ENCODE results near the gene GRID2.

Gene GRID2

DNA sequence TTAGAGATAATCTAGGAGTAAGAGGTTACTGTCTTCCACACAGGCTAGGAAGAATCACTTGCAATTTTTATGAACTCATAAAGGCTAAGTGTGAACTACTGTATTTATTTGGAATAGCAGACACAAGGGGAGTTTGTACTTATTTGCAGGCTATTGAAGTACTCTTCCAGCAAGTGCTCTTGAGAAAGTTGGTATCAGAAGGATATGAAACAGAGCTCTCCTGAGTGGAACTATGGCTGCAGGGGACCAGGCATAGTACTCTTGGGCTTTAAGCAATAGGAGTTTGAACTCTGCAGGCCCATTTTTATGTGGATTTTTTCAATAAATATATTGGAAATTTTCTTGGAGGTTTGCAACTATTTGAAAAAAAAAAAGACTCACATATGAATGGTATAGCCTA is 768.5 kb downstream of the GRID2 start:
- DNase-seq (ENCODE audit: low read depth in 3 of 3) = no peak

DNA sequence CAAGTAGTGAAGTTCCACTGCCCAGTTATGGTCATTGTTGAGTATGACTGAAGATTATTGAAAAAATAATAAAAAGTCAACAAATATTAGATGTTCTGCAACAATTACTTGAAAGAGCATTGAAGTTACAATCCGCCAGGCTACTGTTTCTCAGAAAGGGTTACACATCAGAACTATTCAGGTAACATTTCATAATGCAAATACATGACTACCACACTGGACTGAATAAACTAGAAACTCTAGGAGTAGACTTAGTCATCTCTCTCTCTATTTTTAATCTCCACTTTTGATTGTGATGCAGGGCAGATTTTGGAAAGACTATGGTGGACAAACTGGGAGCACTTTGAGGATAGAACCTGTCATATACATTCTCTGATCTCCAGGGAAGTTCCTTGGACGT is 776.5 kb downstream of the GRID2 start:
- DNase-seq (ENCODE audit: low read depth in 3 of 3) = no peak

DNA sequence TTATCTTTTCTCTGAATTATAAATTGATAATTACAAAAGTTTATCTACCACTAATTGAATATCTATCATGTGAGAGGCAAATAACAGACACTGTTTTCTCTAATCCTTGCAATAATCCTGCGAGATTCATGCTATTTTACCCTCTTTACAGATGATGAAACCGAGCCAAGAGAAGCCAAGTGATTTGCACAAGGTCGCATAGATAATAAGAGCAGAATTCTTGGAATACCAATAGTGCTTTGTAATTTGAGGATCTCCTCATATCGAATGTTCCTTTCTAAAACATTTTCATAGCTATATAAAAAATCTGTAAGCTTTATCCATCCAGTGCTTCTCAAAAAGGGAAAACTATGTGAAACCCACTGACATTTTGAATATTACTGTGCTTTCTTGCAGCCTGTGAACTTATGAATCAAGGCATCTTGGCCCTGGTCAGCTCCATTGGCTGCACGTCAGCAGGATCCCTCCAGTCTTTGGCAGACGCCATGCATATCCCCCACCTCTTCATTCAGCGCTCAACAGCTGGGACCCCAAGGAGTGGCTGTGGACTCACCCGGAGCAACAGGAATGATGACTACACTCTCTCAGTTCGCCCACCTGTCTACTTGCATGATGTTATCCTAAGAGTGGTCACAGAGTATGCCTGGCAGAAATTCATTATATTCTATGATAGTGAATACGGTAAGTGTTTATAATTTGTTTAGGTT is 781.0 kb downstream of the GRID2 start:
- no peak for DNase-seq (ENCODE audit: low read depth in 3 of 3)

DNA sequence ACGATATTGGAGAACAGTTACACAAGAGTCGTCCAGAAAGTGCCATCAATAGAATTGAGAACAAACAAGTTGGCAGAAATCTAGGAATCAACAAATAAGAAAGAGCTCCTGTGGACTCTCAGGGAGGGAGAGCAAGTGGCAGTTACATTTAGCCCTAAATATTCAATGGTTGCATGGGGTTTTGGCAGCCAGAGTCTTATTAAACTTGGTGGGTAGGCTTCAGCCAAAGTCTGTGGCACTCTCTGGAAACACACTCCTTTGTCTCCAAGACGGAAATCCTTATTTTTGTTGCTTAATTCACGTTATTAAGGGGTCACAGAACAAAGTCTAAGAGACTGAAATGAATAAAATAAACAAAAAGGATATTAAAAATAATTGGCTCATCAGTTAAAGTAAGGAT is 782.6 kb downstream of the GRID2 start:
- DNase-seq (ENCODE audit: low read depth in 3 of 3) = no peak

DNA sequence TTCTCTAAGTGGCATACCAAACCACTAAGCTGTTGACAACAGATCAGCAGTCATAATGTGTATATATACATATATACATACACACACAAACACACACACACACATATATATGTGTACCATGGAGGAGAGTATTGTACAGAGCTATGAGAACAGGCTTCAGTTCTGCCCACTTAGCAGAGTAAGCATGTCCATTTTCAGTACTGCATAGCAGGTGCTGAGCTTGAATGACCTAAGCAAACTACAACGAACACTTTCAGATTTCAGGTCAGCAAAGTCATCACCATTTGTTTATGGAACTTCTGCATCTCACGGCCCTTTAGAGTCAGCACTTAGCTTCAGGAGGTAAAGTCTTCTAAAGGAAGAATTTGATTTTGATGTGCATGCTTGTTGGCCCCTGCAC is 789.0 kb downstream of the GRID2 start:
- DNase-seq (ENCODE audit: low read depth in 3 of 3) = no peak

DNA sequence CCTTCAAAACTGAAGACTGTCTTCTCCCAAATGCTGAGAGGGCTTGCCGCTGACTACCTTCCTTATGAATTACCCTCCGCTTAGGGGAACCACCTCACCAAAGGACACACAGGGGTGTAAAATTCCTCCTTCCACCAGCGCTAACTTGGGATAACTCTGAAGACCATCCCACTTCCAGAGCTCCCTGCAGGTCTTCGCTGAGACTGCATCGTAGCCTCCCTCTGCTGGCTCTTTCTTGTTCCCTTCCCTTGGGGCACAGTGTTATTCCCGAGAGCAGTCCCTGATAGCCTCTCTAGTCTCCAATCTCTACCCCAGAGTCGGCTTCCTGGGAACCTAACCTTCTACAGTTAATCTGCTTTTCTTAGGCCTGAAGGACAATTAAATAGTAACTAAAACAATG is 799.3 kb downstream of the GRID2 start:
- DNase-seq (ENCODE audit: low read depth in 3 of 3) = no peak

DNA sequence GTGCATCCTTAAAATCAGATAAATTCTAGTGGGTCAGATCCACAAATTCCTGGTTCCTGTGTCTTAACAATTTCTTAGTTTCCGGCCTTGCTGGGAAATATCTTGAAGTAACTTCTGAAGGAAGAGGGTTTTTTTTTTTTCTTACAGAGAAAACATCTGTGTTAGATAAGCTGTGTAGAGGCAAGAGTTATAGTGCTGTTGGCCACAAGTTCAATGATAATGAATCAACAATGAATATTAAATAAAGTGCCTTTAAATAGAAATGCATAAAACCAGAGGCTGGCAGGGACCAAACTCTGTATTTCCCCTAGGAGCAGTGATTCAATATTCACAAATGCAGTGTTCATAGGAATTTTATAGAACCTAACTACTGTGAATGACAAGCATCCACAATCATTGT is 812.9 kb downstream of the GRID2 start:
- DNase-seq (ENCODE audit: low read depth in 3 of 3) = no peak

DNA sequence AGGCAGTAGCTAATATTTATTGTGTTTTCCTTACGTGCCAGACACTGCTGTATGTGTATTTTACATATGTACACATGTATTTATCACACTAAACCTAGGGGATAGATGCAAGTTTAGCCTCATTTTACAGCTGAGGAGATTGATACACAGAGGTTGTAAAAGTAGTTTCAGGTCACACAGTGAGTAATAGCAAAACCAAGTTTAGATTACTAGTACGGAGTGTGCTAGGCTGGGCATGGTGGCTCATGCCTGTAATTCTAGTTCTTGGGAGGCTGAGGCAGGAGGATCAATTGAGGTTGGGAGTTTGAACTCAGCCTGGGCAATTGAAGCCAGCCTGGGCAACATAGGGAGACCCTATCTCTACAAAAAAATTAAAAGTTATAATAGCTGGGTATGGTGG is 823.7 kb downstream of the GRID2 start:
- DNase-seq (ENCODE audit: low read depth in 3 of 3) = no peak

DNA sequence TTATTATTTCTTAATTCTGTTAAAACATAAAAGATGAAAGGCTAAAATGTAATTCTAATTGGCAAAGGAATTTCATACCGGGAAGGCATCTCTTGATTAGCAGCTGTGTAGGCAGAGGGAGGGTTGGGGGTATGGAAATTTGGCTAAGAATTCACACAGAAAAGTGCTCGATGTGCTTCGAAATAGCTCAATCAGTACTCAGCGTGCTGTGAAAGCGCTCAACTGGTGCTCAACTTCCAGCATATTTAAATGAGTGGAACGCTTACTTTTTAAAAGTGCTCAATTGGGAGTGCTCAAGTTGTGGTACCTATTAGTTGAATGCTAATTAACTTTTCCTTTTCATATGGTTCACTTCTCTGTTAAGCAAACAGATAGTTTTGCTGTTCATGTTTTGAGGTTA is 828.9 kb downstream of the GRID2 start:
- no peak for DNase-seq (ENCODE audit: low read depth in 3 of 3)

DNA sequence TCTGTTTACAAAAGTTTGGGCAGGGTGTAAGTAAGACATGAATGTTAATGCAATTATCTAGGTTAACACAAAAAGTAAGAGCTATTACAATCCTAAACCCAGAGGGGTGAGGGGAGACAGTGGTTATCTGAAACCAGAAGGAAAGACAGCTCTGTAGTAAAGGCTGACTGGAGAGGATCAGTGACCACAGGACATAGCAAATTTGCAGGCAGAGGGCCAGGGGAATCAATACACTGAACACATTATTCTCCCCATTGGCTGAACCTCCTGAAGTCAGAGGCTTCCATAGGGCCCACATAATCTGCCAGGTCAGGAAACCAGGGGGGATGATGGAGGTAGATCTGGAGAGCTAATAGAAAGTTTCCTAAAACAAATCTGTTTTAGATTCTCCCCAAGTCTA is 835.4 kb downstream of the GRID2 start:
- no peak for DNase-seq (ENCODE audit: low read depth in 3 of 3)

DNA sequence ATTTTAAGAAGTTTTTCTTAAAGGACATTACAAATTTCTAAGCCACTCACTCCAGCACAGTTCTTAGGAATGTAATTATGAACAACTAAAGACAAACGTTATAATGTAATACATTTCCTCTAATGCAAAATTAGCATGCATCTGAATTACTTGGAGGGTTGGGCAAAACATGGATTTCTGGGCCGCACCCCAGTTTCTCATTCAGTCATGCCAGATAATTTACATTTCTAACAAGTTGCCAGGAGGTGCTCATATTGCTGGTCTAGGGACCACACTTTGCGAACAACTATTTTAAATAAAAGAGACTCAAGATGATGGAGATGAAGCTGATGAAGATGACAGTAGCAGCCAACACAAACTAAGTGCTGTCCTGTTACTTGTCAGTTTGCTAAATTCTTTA is 840.1 kb downstream of the GRID2 start:
- no peak for DNase-seq (ENCODE audit: low read depth in 3 of 3)

DNA sequence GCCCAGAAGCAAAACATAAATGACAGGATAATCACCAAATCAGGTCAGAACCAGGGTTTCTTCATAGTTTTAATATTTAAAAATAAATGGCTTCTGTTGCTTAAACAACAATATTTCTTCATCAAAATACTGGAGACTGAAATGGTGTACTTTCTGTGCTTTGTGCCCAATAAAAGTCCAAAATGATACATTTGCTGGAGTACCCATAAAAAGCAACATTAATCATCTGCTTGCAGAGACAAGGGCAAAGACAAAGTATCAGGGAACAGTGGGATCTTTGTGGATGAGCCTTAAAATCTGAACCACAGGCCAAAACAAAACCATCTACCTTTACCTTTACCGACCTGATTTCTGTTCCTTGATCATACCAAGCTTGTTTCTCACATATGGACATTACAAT is 840.9 kb downstream of the GRID2 start:
- no peak for DNase-seq (ENCODE audit: low read depth in 3 of 3)

DNA sequence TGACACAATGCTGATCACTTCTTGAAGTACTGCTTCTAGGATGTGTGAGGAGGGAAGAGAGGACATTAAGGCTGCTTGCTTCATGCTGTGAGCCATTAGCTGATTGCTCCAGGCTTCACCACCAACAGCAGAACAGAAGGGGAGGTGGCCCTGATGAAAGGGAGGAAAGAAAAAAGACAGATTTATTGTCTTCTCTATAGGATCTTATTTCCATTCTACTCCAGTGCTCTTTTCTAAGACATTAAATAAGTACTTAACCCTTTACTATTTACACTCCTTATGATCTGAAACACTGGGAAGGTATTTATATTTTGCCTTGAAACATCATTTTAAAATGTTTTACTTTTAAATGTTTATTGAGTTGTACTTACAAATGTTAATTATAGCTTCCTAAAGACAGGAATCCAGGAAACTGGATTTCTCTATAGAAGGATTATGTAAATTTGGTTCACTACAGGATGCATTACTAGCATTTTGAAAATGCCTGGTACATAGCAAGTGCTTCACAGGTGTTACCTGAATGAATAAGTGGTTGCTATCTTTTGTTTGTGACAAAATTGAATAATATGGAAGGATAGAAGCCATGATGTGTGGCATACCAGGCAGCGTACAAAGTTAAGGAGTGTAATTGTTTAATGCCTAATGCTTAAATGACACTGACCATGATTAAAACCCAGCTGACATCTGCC is 843.9 kb downstream of the GRID2 start:
- DNase-seq (ENCODE audit: low read depth in 3 of 3) = no peak

DNA sequence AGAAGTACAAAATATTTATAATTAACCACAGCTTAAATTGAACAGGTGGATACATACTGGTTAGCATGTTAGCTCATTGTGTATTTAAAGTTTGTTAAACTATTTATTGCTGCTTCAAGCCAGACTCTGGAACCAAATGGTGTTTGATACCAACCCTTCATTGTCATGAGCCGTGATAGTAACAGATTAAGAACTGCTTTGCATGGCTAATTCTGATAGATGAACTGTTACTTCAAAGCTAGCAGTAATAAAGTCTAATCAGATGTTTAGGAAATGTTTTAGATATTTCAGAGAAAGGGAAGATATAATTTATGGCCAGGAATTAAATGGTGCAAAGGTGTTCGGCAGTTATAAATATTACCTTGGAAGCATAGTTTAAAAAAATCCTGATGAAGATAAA is 848.7 kb downstream of the GRID2 start:
- no peak for DNase-seq (ENCODE audit: low read depth in 3 of 3)

DNA sequence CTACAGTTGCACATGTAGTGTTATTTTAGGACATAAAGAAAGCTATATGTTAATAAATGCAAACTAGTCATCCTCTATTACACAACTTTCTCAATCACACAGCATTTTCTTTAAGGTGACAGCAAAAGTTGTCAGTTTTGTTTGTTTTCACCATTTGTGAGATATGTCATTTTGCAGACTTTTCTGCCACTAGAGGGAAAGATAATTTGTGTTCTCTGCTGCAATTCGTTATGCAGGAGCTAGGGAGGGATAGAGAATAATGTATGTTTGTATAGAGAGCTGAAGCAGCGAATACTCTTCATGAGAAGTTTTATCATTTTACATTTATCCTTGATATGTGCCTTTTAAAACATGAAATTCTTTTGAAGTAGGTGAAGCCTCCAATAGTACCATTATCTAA is 854.2 kb downstream of the GRID2 start:
- no peak for DNase-seq (ENCODE audit: low read depth in 3 of 3)

DNA sequence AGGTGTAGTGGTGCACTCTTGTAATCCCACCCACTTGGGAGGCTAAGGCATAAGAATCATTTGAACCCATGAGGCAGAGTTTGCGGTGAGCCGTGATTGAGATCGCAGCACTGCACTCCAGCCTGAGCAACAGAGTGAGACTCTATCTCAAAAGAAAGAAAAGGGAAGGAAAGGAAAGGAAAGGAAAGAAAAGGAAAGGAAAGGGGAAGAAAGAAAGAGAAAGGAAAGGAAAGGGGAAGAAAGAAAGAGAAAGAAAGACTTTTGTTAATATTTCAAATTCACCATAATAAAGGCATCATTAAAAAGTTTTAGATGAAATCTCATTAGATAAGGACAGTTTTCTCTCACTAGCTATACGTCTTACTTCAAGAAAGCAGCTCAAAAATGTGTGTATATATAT is 864.3 kb downstream of the GRID2 start:
- no peak for DNase-seq (ENCODE audit: low read depth in 3 of 3)

DNA sequence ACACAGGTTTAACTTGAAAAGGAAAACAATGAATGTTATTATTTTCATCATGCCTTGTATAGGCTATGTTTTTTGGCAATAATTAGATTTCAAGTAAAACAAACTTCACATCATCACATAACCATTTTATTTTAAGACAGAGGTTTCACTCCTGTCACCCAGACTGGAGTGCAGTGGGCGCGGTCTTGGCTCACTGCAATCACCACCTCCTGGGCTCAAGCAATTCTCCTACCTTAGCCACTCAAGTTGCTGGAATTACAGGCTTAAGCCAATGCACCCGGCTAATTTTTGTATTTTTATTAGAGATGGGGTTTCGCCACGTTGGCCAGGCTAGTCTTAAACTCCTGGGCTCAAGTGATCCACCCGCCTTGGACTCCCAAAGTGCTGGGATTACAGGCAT is 866.2 kb downstream of the GRID2 start:
- no peak for DNase-seq (ENCODE audit: low read depth in 3 of 3)

DNA sequence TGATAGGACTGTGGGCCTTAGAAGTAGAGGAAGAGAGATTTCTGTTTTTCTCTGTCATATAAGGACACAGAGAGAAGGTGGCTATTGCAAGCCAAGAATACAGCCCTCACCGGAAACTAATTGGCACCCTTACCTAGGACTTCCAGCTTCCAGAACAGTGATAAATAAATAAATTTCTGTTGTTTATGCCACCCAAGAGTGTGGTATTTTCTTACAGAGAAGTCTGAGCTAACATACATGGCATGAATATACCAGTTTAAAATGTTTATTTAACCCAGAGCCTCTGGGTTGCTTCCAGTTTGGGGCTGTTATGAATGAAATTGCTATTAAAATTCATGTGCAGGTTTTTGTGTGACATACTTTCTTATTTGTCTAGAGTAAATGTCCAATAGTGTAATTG is 870.8 kb downstream of the GRID2 start:
- DNase-seq (ENCODE audit: low read depth in 3 of 3) = no peak

DNA sequence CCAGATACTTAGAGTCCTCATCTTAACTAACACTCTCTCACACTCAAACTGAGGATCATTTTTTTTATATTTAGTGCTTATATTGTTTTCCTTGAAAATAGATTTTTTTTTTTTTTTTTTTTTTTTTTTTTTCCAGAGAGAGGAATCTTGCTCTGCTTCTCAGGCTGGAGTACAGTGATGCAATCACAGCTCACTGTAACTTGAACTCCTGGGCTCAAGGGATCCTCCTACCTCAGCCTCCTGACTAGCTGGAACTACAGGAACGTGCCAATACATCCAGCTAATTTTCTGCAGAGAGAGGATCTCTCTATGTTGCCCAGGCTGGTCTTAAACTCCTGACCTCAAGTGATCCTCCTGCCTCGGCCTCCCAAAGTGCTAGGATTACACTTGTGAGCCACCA is 874.5 kb downstream of the GRID2 start:
- DNase-seq (ENCODE audit: low read depth in 3 of 3) = no peak

DNA sequence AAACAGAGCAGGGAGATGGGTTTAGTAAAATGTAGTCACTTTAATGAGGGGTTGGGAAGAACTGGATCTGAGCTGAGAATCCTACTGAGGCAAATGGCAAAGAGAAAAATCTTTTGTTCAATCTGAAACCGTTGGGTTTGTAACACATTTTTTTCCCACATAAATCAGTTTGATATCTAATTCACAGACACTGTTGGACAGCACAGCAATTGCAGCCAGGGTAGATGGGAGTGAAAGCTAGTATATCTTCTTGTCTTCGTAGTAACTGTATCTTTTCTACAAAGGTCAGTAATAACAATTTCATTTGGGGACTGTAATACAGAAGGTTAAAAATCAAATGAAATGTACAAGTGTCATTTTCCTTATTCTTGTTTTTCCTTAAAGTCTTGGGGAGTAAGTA is 875.3 kb downstream of the GRID2 start:
- no peak for DNase-seq (ENCODE audit: low read depth in 3 of 3)

DNA sequence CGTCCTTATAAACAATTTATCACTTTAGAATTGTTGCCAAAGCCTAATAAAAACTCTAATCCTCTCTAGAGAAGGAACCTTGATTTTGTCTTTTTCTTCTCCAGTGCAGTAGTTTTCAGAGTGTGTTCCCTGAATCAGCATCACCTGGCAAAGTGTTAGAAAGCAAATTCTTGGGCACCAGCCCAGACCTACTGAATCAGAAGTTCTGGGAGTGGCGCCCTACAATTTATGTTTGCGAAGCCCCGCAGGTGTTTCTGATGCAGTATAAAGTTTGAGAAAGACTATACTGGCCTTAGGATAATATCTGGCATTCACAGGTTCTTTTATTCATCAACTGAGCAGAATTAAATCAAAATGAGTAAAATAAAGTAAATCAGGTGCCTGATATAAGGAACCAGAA is 879.0 kb downstream of the GRID2 start:
- no peak for DNase-seq (ENCODE audit: low read depth in 3 of 3)

DNA sequence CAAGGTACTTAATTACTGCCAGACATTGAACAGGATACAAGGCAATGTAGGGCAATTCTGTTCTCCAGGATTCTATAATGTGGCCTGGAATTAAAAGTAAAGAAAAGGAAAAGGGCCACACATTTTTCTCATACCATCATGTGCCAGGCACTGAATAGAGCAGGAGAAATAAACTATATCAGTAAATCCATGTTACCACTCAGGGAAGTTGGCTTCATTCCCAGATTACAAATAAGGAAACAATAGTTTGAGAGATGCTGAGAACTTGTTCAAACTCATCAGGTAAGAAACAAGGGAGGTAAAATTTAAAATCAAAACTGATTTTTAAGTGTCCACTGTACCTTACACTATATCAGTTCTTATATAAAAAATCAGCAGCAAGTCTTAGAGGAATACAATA is 879.8 kb downstream of the GRID2 start:
- DNase-seq (ENCODE audit: low read depth in 3 of 3) = no peak

DNA sequence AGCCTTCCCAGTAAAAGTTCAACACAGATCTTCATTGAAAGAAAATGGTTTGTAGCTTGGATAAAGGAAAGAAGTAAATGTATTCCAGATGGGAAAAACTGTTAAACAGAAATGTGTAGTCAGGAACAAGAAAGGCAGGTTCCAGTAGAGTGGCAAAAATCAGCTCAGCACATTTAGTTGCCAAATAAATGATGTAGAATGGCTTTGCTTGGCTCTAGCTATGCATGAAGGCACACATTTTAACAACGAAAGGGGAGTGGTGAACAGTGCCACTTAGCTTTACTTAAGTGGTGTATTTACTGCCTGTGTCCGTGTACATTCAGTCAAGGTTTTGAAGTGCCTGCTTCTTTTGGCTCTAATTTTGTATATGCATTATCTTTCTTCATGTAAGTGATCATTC is 880.3 kb downstream of the GRID2 start:
- DNase-seq (ENCODE audit: low read depth in 3 of 3) = no peak

DNA sequence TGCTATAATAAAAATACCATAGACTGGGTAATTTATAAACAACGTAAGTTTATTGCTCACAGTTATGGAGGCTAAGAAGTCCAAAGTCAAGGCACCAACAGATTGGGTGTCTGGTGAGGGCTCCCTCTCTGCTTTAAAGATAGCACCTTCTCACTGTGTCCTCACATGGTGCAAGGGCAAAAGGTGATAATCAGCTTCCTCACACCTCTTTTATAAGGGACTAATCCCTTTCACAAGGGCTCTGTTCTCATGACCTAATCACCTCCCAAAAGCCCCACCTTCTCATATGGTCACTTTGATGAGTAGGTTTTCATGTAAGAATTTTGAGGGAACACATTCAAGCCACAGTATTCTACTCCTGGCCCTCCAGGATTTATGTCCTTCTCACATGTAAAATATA is 883.1 kb downstream of the GRID2 start:
- no peak for DNase-seq (ENCODE audit: low read depth in 3 of 3)

Measured in stimulated activated CD4-positive, alpha-beta T cell treated with anti-CD3 and anti-CD28 coated beads, TNF-alpha, amount 100 ng/mL, for 24 hours (primary cell).